Measurements from ENCODE around the gene WDFY4.

Gene WDFY4

DNA sequence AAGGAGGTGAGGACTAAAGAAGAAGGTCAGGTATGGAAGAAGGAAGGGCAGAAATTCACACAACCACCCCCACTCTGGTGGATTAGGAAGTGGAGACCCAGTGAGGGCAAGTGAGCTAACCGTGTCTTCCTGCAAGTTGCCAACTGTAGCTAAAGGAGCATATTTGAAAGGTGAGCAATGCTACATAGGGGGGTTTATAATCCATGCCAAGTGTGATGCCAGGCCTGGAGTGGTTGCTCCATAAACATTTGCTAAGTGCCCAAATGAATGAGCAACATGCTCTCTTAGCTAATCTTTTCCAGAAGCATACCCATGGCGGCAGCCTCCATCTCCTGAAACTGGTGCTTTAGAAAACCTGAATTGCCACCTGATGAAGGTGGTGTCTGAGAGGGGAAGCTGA lies 133.4 kb downstream of the WDFY4 start:
- no peak overlapping the region for H3K9ac ChIP-seq
- H3K36me3 ChIP-seq (ENCODE audit: insufficient read depth) = no peaks in the 10 kb centered on the region
- H3K4me2 ChIP-seq = no peak overlapping the region
- H3K27me3 ChIP-seq (ENCODE audit: insufficient read depth, low read depth) = no peaks in the 10 kb centered on the region
- no peaks in the 10 kb centered on the region for H4K20me1 ChIP-seq (ENCODE audit: insufficient read depth)
- H3K27ac ChIP-seq = no peak overlapping the region
- H2AFZ ChIP-seq (ENCODE audit: low read depth) = no peak overlapping the region
- no peak for TF ChIP-seq CTCF (conservative IDR thresholded peaks at IDR 0.05; ENCODE audit: low read depth, low read length)
- H3K79me2 ChIP-seq (ENCODE audit: insufficient read depth, low read depth) = no peaks in the 10 kb centered on the region
- H3K4me1 ChIP-seq (ENCODE audit: low read depth, poor library complexity, severe bottlenecking) = no peaks in the 10 kb centered on the region
- H3K4me3 ChIP-seq (IDR thresholded peaks at IDR 0.05; ENCODE audit: insufficient read depth, low read depth, low read length) = no peak overlapping the region

GRCh38 chr10:48818861-48819520 lies 134.3 kb downstream of the WDFY4 start:
- no peak for TF ChIP-seq CTCF (conservative IDR thresholded peaks at IDR 0.05; ENCODE audit: low read depth, low read length)
- Histone ChIP-seq H3K79me2 (ENCODE audit: insufficient read depth, low read depth) (no peaks in the 10 kb centered on the region), H3K27ac (no peak overlapping the region), H3K27me3 (ENCODE audit: insufficient read depth, low read depth) (no peaks in the 10 kb centered on the region), H4K20me1 (ENCODE audit: insufficient read depth) (no peaks in the 10 kb centered on the region), H3K4me1 (ENCODE audit: low read depth, poor library complexity, severe bottlenecking) (no peaks in the 10 kb centered on the region), H3K9ac (no peak overlapping the region), H3K4me2 (no peak overlapping the region), H3K4me3 (IDR thresholded peaks at IDR 0.05; ENCODE audit: insufficient read depth, low read depth, low read length) (no peak overlapping the region), H2AFZ (ENCODE audit: low read depth) (no peak overlapping the region), H3K36me3 (ENCODE audit: insufficient read depth) (no peaks in the 10 kb centered on the region)

DNA sequence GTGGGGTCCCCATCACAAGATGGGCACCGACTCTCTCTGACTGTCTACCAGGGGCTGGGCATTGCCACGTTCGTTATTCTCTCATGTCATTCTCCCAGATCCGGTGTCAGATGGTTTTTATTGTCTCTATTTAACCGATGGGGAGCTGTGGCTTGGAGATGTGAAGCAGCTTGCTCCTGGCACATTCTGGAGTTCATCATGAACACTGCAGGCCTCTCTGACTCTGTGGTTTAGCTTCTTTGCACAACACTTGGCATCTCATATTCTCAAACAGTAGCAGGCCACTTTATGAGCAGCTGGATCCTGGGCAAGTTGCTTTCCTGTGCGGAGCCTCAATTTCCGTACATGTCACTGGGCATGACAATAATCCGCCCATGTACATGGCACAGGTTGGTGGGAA lies 135.1 kb downstream of the WDFY4 start:
- H3K27me3 ChIP-seq (ENCODE audit: insufficient read depth, low read depth) = no peaks in the 10 kb centered on the region
- no peak overlapping the region for H3K4me2 ChIP-seq
- no peak overlapping the region for H3K4me3 ChIP-seq (IDR thresholded peaks at IDR 0.05; ENCODE audit: insufficient read depth, low read depth, low read length)
- no peak overlapping the region for H3K27ac ChIP-seq
- H3K79me2 ChIP-seq (ENCODE audit: insufficient read depth, low read depth) = no peaks in the 10 kb centered on the region
- no peaks in the 10 kb centered on the region for H3K36me3 ChIP-seq (ENCODE audit: insufficient read depth)
- no peaks in the 10 kb centered on the region for H3K4me1 ChIP-seq (ENCODE audit: low read depth, poor library complexity, severe bottlenecking)
- no peak overlapping the region for H3K9ac ChIP-seq
- no peaks in the 10 kb centered on the region for H4K20me1 ChIP-seq (ENCODE audit: insufficient read depth)
- no peak overlapping the region for H2AFZ ChIP-seq (ENCODE audit: low read depth)
- no peak for TF ChIP-seq CTCF (conservative IDR thresholded peaks at IDR 0.05; ENCODE audit: low read depth, low read length)

GRCh38 chr10:48820231-48820630 lies 135.6 kb downstream of the WDFY4 start:
- H3K27me3 ChIP-seq (ENCODE audit: insufficient read depth, low read depth) = no peaks in the 10 kb centered on the region
- H3K4me3 ChIP-seq (IDR thresholded peaks at IDR 0.05; ENCODE audit: insufficient read depth, low read depth, low read length) = no peak overlapping the region
- no peak overlapping the region for H2AFZ ChIP-seq (ENCODE audit: low read depth)
- no peaks in the 10 kb centered on the region for H4K20me1 ChIP-seq (ENCODE audit: insufficient read depth)
- no peaks in the 10 kb centered on the region for H3K4me1 ChIP-seq (ENCODE audit: low read depth, poor library complexity, severe bottlenecking)
- no peak overlapping the region for H3K4me2 ChIP-seq
- H3K27ac ChIP-seq = no peak overlapping the region
- H3K36me3 ChIP-seq (ENCODE audit: insufficient read depth) = no peaks in the 10 kb centered on the region
- H3K79me2 ChIP-seq (ENCODE audit: insufficient read depth, low read depth) = no peaks in the 10 kb centered on the region
- TF ChIP-seq CTCF (conservative IDR thresholded peaks at IDR 0.05; ENCODE audit: low read depth, low read length) = no peak
- no peak overlapping the region for H3K9ac ChIP-seq

Measured in KMS-11 (cell line).